NCI-H2227 (cell line): ENCODE measurements around the gene MYMX.
"Not testable (repeated sequence)": the region's sequence is repeated elsewhere in the genome, so short reads cannot be mapped to it uniquely, and the experiment has no call there.

Experiments used
- DNase-seq: peaks from one replicate; lab custom pipeline; 2025; ENCODE audit not compliant: unreplicated experiment; lab: John Stamatoyannopoulos, UW

Gene MYMX

GRCh38 chr6:44216677-44217331 lies at the start of gene MYMX:
MYMX (plus strand) TSS chr6:44216926; CDS start chr6:44217472, 546 bp downstream.
- DNase-seq = peak; percentile 45

DNA sequence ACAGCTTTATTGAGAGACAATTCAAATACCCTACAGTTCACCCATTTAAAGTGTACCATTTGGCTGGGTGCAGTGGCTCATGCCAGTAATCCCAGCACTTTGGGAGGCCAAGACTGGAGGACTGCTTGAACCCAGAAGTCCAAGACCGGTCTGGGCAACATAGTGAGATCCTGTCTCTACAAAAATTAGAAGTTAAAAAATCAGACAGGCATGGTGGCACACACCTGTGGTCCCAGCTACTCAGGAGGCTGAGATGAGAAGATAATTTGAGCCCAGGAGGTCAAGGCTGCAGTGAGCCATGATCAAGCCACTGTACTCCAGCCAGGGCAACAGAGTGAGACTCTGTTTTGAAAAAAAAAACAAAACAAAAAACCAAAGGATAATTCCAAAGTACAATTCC lies 49.2 kb upstream of the MYMX start:
- no peak for DNase-seq

- DNase-seq = no peak
Measured at GRCh38 chr6:44169154-44169553, 47.6 kb upstream of the MYMX start.

GRCh38 chr6:44169886-44170570 lies 46.7 kb upstream of the MYMX start:
- DNase-seq = no peak

GRCh38 chr6:44171899-44172546 lies 44.7 kb upstream of the MYMX start:
- DNase-seq = no peak

GRCh38 chr6:44172731-44173500 lies 43.8 kb upstream of the MYMX start:
- DNase-seq = peak; percentile 73

DNA sequence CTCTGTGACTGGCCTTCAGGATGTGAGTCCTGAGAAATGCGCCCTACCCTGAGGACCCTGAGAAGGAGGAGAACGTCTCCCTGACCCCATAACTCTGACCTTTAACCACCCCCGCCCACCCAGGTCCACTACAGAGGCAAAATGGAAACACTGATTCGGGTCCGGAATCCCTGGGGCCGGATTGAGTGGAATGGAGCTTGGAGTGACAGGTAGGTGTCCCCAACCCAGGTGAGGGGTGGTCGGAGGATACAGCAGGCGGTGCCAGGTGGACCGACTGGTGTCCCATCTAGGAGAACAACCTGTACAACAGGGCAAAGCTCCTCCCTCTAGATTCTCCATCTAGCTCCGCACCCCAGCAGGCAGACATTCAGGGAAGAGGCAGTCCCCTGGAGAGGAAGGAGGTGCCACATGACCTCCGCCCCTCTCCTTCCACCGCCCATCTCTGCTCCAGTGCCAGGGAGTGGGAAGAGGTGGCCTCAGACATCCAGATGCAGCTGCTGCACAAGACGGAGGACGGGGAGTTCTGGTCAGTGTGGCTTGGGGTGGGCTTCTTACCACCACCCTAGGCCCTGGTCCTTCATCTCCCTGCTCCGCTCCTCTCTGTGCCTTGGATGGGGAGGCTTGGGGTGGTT lies 40.5 kb upstream of the MYMX start:
- no peak for DNase-seq

DNA sequence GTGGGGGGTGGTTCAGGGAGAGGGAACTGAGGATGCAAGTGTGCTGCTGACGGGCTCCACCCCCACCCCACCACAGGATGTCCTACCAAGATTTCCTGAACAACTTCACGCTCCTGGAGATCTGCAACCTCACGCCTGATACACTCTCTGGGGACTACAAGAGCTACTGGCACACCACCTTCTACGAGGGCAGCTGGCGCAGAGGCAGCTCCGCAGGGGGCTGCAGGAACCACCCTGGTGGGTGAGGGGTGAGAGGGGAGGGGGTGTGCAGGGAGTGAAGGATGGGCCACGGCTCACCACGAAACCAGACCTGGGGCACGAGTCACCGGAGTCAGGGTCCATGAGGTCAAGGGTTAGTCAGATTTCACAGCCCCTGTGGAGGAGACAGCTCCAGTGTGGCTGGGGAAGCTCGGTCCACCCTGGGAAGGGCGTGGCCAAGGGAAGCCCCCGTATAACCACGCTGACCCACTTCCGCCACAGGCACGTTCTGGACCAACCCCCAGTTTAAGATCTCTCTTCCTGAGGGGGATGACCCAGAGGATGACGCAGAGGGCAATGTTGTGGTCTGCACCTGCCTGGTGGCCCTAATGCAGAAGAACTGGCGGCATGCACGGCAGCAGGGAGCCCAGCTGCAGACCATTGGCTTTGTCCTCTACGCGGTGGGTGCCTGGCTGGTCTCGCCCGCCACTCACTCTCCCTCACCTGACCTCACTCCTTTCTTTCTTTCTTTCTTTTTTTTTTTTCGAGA lies 39.8 kb upstream of the MYMX start:
- DNase-seq = no peak

DNA sequence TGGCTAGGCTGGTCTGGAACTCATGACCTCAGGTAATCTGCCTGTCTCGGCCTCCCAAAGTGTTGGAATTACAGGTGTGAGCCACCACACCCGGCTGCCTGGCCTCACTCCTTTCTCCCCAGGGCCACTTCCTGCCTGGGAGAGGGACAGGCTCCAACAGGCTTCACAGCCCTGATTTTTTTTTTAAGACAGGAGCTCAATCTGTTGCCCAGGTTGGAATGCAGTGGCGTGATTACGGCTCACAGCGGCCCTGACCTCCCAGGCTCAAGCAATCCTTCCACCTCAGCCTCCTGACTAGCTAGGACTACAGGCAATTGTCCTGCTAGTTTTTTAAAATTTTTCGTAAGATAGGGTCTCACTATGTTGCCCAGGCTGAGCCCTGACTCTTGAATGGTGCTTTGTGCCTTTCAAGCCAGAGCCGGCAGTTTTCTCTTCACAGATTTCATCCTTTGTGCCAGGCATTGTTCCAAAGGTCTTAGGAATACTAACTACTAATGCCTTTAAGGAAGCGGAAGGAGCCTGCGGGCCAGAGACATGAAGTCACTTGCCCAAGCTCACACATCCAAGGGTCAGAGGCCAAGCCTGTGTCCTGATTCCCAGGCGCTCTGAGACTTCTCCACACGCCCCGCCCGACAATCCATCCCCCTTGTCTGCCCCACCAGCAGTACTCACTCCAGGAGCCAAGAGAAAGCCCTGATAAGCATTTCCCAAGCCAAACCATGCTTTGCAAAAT lies 38.9 kb upstream of the MYMX start:
- no peak for DNase-seq

GRCh38 chr6:44178424-44179071 lies 38.2 kb upstream of the MYMX start:
- no peak for DNase-seq

GRCh38 chr6:44179072-44179536 lies 37.6 kb upstream of the MYMX start:
- DNase-seq = no peak

- DNase-seq = no peak
Measured at GRCh38 chr6:44179648-44180047, 37.1 kb upstream of the MYMX start.

DNA sequence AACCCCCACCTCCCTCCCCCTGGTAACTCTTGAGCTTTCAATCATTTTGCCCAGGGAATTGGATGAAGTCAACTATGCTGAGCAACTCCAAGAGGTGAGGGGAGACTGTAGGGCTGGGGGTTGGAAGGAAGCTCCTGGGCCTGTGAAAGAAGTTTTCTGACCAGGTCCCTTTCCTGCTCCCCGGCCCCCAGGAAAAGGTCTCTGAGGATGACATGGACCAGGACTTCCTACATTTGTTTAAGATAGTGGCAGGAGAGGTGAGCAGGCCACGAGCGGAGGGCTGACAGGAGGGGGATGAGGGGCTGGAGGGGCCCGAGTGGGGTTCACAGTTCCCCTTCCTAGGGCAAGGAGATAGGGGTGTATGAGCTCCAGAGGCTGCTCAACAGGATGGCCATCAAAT lies 36.3 kb upstream of the MYMX start:
- DNase-seq = no peak

DNA sequence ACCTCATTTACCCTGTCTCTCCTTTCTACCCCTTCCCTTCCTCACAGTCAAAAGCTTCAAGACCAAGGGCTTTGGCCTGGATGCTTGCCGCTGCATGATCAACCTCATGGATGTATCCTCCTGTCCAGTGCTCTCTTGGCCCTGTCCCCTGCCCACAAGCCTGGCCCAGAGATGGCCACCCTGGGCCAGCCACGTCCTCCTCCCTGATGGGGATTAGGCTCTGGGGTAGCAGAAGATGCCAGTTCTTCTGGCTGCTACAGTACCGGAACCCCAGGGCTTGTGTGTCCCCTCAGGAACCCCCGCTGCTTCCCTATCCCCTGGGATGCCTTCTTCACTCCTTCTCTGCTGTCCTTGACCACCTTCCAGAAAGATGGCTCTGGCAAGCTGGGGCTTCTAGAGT lies 35.8 kb upstream of the MYMX start:
- no peak for DNase-seq

- DNase-seq = not testable (repeated sequence)
Measured at GRCh38 chr6:44181784-44182183, 34.9 kb upstream of the MYMX start.

- no peak for DNase-seq
Measured at GRCh38 chr6:44182911-44183390, 33.8 kb upstream of the MYMX start.

DNA sequence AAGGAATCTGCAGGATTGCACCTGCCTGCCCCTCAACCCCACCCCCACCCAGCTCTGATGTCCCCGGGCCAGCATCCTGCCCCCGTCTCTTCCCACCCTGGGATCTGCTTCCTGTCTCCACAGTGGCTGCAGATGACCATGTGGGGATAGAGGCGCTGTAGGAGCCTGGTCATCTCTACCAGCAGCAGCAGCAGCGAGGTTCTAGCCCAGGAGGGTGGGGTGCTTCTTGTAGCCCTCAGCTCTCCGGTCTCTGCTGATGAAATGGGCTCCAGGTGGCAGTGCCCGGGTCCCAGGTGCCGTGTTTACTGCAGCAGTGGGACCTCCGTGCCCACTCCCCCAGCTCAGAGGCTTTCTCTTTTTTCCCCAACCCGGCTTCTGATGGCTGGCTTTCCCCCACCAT lies 32.9 kb upstream of the MYMX start:
- DNase-seq = no peak

GRCh38 chr6:44185356-44185755 lies 31.4 kb upstream of the MYMX start:
- not testable (repeated sequence) for DNase-seq
